Cardiac muscle cell (in vitro differentiated cells and primary cell): ENCODE measurements around the gene PRPF6. TPM values are rescaled to one million over a fixed set of nuclear protein-coding genes. Genes with fewer than 3 reads are reported as not detected.
A peak's percentile ranks its signal among the peaks of the same experiment; 100 is the strongest.
"Not testable (repeated sequence)": the region's sequence is repeated elsewhere in the genome, so short reads cannot be mapped to it uniquely, and the experiment has no call there.

Experiments used
- DNase-seq, 2 donors: peaks; one replicate each; pipeline versions ENCODE4 v3.0.0 to v3.0.0-alpha.2; 2010 to 2017; ENCODE audit warnings: low read depth in 1 of 2, low spot score in 1 of 2
- H3K27ac ChIP-seq: fragments of 200-600 bp; sonication (generic); 2 replicates; pipeline ENCODE4 v1.5.1; 2016
- H3K27me3 ChIP-seq: fragments of 200-600 bp; sonication (generic); 2 replicates; pipeline ENCODE4 v1.6.0; 2016; ENCODE audit warnings: control low read depth
- H3K36me3 ChIP-seq: fragments of 200-600 bp; sonication (generic); 2 replicates; pipeline ENCODE4 v1.5.1; 2016; ENCODE audit warnings: control low read depth
- H3K4me1 ChIP-seq: fragments of 200-600 bp; sonication (generic); 2 replicates; pipeline ENCODE4 v1.8.1; 2017; ENCODE audit warnings: low read depth, mild to moderate bottlenecking, mixed run types
- H3K4me3 ChIP-seq: fragments of 200-600 bp; sonication (generic); 2 replicates; pipeline ENCODE4 v1.5.1; 2016; ENCODE audit warnings: mild to moderate bottlenecking
- H3K9me3 ChIP-seq: fragments of 200-600 bp; sonication (generic); 2 replicates; pipeline ENCODE4 v1.5.1; 2017; ENCODE audit warnings: low read depth, mild to moderate bottlenecking, control low read depth
- CTCF ChIP-seq: IDR thresholded peaks from 2 replicates; pipeline ENCODE4 v1.5.1; 2012; ENCODE audit warnings: low read depth, mild to moderate bottlenecking, low read length
- polyA plus RNA-seq: library from polyadenylated mRNA; unstranded; fragments of >200 nt; fragmentation: Nextera tagmentation; extraction: Ambion mirVana; gene quantifications from 2 replicates; pipeline ENCODE4 v1.2.1, GENCODE V29; 2016
- total RNA-seq: library from RNA; depleted of rRNA; stranded (reverse); fragments of >200 nt; gene quantifications from 2 replicates; pipeline ENCODE4 v1.2.3, GENCODE V29; 2016

The PRPF6 gene
- total and polyA plus RNA-seq, 2 experiments from 2014 or later: 67.6 to 73.5 TPM

- Histone ChIP-seq H3K4me3 (no peak overlapping the region), H3K9me3 (no peaks in the 10 kb centered on the region), H3K27ac (peak overlapping the region; percentile 5), H3K36me3 (peaks cover 19% of the 10 kb centered on the region), H3K27me3 (no peaks in the 10 kb centered on the region), H3K4me1 (peaks cover 14% of the 10 kb centered on the region)
- no peak for TF ChIP-seq CTCF
- peak in 1 of 2 donors; percentile 67 for DNase-seq
These were observed 23.1 kb upstream of the PRPF6 start for GRCh38 chr20:63957690-63958441.

- Histone ChIP-seq H3K4me1 (peaks cover 14% of the 10 kb centered on the region), H3K27ac (no peak overlapping the region), H3K4me3 (no peak overlapping the region), H3K9me3 (no peaks in the 10 kb centered on the region), H3K36me3 (peaks cover 24% of the 10 kb centered on the region), H3K27me3 (no peaks in the 10 kb centered on the region)
- no peak for DNase-seq
- no peak for TF ChIP-seq CTCF
These were observed 22.5 kb upstream of the PRPF6 start for GRCh38 chr20:63958471-63958870.

- no peak for TF ChIP-seq CTCF
- Histone ChIP-seq H3K27me3 (no peaks in the 10 kb centered on the region), H3K4me1 (peaks cover 9% of the 10 kb centered on the region), H3K9me3 (no peaks in the 10 kb centered on the region), H3K27ac (no peak overlapping the region), H3K36me3 (peaks cover 31% of the 10 kb centered on the region), H3K4me3 (no peak overlapping the region)
- DNase-seq: no peak
These were observed 21.8 kb upstream of the PRPF6 start for GRCh38 chr20:63958964-63959698.

DNA sequence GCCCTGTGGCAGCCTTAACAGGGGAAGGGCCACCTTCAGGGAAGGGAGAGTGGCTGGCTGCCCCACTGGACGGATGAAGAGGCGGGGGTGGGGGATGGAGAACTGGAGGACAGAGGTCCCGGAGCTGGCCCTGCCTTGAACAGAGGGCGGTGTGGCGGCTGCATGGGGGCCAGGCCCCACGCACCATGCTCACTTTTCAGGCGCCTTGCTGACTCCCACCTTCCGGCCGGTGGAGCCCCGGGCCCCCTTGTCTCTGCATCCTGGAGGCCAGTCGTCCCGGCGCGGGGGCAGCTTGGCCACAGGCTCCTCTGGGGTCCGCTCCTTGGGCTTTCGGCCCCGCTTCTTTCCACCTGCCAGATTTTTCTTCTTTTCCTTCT is 21.2 kb upstream of the PRPF6 start:
- TF ChIP-seq CTCF: no peak
- Histone ChIP-seq H3K27ac (no peak overlapping the region), H3K4me3 (no peak overlapping the region), H3K4me1 (peaks cover 5% of the 10 kb centered on the region), H3K36me3 (peaks cover 32% of the 10 kb centered on the region), H3K9me3 (no peaks in the 10 kb centered on the region), H3K27me3 (no peaks in the 10 kb centered on the region)
- DNase-seq: no peak

- not testable (repeated sequence) for H3K27me3 ChIP-seq, H3K9me3 ChIP-seq, H3K27ac ChIP-seq, H3K4me1 ChIP-seq, H3K4me3 ChIP-seq, DNase-seq
- peaks cover 32% of the 10 kb centered on the region for H3K36me3 ChIP-seq
These were observed 20.0 kb upstream of the PRPF6 start for GRCh38 chr20:63960654-63961621.
